KMS-11 (cell line): ENCODE data around the gene PSMC5.
"Not testable (repeated sequence)": the region's sequence is repeated elsewhere in the genome, so short reads cannot be mapped to it uniquely, and the experiment has no call there.

Source experiments
- H2AFZ ChIP-seq: fragments of 200-600 bp; sonication (generic); 2 replicates; pipeline ENCODE4 v1.6.1; 2016; ENCODE audit warnings: antibody characterized with exemption, mixed run types, low read depth
- H3K27ac ChIP-seq: fragments of 200-600 bp; sonication (generic); 2 replicates; pipeline ENCODE4 v1.6.1; 2016; ENCODE audit warnings: mild to moderate bottlenecking, mixed run types
- H3K27me3 ChIP-seq: fragments of 200-600 bp; sonication (generic); 2 replicates; pipeline ENCODE4 v1.6.1; 2017; ENCODE audit warnings: mild to moderate bottlenecking, low read depth, mixed run types, moderate library complexity; ENCODE audit not compliant: insufficient read depth
- H3K36me3 ChIP-seq: fragments of 200-600 bp; sonication (generic); 2 replicates; pipeline ENCODE4 v1.6.1; 2017; ENCODE audit warnings: mild to moderate bottlenecking, mixed run types; ENCODE audit not compliant: insufficient read depth
- H3K4me1 ChIP-seq: fragments of 200-600 bp; sonication (generic); 2 replicates; pipeline ENCODE4 v1.6.1; 2016; ENCODE audit warnings: mild to moderate bottlenecking, low read depth, mixed run types; ENCODE audit not compliant: poor library complexity, severe bottlenecking
- H3K4me2 ChIP-seq: fragments of 200-600 bp; sonication (generic); 2 replicates; pipeline ENCODE4 v1.7.0; 2016; ENCODE audit warnings: mild to moderate bottlenecking, mixed run types
- H3K4me3 ChIP-seq: fragments of 200-600 bp; sonication (generic); IDR thresholded peaks from 2 replicates; pipeline ENCODE4 v1.6.1; 2017; ENCODE audit warnings: low read depth, low read length, mixed read lengths; ENCODE audit not compliant: insufficient read depth
- H3K79me2 ChIP-seq: fragments of 200-600 bp; sonication (generic); 2 replicates; pipeline ENCODE4 v1.6.1; 2016; ENCODE audit warnings: low read depth, mixed run types; ENCODE audit not compliant: insufficient read depth
- H3K9ac ChIP-seq: fragments of 200-600 bp; sonication (generic); 2 replicates; pipeline ENCODE4 v1.6.1; 2016; ENCODE audit warnings: mild to moderate bottlenecking, mixed run types
- H4K20me1 ChIP-seq: fragments of 200-600 bp; sonication (generic); 2 replicates; pipeline ENCODE4 v1.6.1; 2016; ENCODE audit warnings: mild to moderate bottlenecking, mixed run types; ENCODE audit not compliant: insufficient read depth
- CTCF ChIP-seq: fragments of 200-600 bp; sonication (generic); conservative IDR thresholded peaks from 2 replicates; pipeline ENCODE4 v1.6.1; 2017; ENCODE audit warnings: low read depth, mild to moderate bottlenecking, antibody characterized with exemption, low read length, moderate library complexity, mixed read lengths

Gene PSMC5

GRCh38 chr17:63840591-63841349 is 13.5 kb downstream of the PSMC5 start:
- no peaks in the 10 kb centered on the region for H4K20me1 ChIP-seq
- peaks cover 59% of the 10 kb centered on the region for H3K79me2 ChIP-seq
- no peaks in the 10 kb centered on the region for H3K27me3 ChIP-seq
- peak overlapping the region; percentile 60; the same call in 1 of the 2 replicates for H3K27ac ChIP-seq
- peak overlapping the region; percentile 90 for H3K4me2 ChIP-seq
- no peak overlapping the region for H3K4me3 ChIP-seq
- H2AFZ ChIP-seq: no peak overlapping the region
- H3K4me1 ChIP-seq: peaks cover 38% of the 10 kb centered on the region
- no peak for TF ChIP-seq CTCF
- H3K9ac ChIP-seq: peak overlapping the region; percentile 84; the same call in 1 of the 2 replicates
- H3K36me3 ChIP-seq: no peaks in the 10 kb centered on the region; the same call in 1 of the 2 replicates

GRCh38 chr17:63841350-63842172 is 14.3 kb downstream of the PSMC5 start:
- Histone ChIP-seq H4K20me1 (no peaks in the 10 kb centered on the region), H3K4me3 (no peak overlapping the region), H2AFZ (peak overlapping the region; percentile 69), H3K4me2 (peak overlapping the region; percentile 90), H3K4me1 (peaks cover 38% of the 10 kb centered on the region), H3K27me3 (no peaks in the 10 kb centered on the region), H3K36me3 (no peaks in the 10 kb centered on the region; the same call in 1 of the 2 replicates), H3K79me2 (peaks cover 55% of the 10 kb centered on the region), H3K9ac (peak overlapping the region; percentile 84), H3K27ac (peak overlapping the region; percentile 60)
- no peak for TF ChIP-seq CTCF

DNA sequence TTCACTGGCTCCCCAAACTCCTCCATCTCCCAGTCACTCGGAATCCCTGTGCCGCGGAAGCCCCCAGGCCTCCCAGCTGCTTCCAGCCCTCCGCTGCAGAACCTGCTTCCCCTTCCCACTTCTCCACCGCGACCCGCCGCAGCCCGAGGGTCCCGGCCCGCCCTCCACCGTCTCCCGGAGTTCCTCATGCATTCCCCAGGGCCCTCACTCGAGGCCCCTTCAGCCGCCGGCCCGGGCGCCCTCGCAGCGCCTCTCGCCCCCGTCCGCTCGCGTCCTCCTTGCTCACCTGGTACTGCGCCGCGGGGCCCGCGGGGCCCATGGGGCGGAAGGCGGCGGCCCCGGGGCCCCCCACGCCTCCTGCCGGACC is 14.9 kb downstream of the PSMC5 start:
- H3K4me2 ChIP-seq: peak overlapping the region; percentile 90
- H4K20me1 ChIP-seq: no peaks in the 10 kb centered on the region
- peaks cover 38% of the 10 kb centered on the region for H3K4me1 ChIP-seq
- no peak for TF ChIP-seq CTCF
- no peaks in the 10 kb centered on the region for H3K27me3 ChIP-seq
- no peaks in the 10 kb centered on the region; the same call in 1 of the 2 replicates for H3K36me3 ChIP-seq
- H2AFZ ChIP-seq: peak overlapping the region; percentile 69
- no peak overlapping the region for H3K4me3 ChIP-seq
- H3K9ac ChIP-seq: peak overlapping the region; percentile 84
- peak overlapping the region; percentile 60 for H3K27ac ChIP-seq
- peaks cover 49% of the 10 kb centered on the region for H3K79me2 ChIP-seq

DNA sequence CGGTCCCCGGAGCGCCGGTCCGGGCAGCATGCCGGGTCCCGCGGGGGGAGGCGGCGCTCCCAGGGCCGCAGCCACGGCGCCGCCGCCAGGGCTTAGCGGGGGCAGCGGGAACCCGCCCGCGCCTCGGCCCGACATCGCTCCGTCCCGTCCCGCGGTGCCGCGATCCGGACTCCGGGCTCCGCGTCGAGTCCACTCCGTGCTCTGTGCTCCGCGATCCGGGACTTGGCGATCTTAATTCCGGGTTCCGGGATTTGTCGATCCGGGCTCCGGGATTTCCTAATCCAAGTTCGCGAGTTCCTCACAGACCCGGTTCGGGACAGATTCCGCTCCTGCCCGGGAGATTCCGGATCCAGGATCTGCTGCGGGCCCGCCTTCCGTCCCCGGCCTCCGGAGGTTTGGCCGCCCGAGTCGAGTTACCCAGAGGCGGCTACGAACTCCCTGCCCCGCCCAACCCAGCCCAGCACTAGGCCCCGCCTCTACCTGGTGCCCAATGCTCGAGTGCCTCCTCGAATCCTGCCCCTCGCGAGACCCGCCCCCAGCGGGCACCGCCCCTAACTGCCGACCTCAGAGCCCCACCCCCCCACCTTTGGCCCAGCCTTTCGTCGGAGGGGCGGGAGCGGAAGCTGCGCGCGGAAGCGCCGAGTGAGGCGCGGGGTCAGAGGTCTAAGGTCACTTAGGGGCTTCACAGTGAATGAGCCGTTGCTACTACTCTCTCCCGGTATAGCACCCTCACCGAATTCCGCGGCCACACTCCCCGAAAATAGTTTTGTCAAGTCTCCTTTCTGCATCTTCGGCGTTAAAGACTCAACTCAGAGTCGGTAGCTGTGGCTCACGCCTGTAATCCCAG is 15.5 kb downstream of the PSMC5 start, which contains the start of gene SMARCD2:
SMARCD2 (minus strand) TSS at position 146 of the 847 bp plus-strand sequence; CDS start at position 135, 11 bp downstream.
- peaks cover 38% of the 10 kb centered on the region for H3K4me1 ChIP-seq
- H3K27ac ChIP-seq: peak within 1 kb of the TSS; percentile 65
- H3K27me3 ChIP-seq: no peaks in the 10 kb centered on the region
- no peaks in the 10 kb centered on the region for H3K36me3 ChIP-seq
- peak within 1 kb of the TSS; percentile 90 for H3K4me2 ChIP-seq
- TF ChIP-seq CTCF: no peak
- H2AFZ ChIP-seq: peak within 1 kb of the TSS; percentile 97
- no peak within 1 kb of the TSS for H3K4me3 ChIP-seq
- no peaks in the 10 kb centered on the region for H4K20me1 ChIP-seq
- H3K79me2 ChIP-seq: peaks cover 45% of the 10 kb centered on the region
- peak within 1 kb of the TSS; percentile 84 for H3K9ac ChIP-seq

DNA sequence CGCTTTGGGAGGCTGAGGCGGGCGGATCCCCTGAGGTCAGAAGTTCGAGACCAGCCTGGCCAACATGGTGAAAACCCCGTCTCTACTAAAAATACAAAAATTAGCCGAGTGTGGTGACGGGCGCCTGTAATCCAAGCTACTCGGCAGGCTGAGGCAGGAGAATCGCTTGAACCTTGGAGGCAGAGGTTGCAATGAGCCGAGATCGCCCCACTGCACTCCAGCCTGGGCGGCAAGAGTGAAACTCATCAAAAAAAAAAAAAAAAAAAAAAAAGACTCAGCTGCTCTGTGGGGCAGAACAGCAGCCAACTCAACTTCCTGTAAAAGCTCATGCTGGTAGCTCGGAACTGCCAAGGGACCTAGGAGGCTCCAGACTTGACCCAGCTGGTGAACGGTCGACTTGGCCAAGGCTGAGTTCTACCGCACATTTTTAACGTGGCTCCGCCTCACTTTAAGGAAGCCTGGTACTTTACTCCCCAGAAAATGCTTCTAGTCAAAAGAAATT is 16.2 kb downstream of the PSMC5 start:
- peak overlapping the region; percentile 37 for H3K4me2 ChIP-seq
- peak overlapping the region; percentile 65 for H3K27ac ChIP-seq
- not testable (repeated sequence) for H3K36me3 ChIP-seq, H4K20me1 ChIP-seq, H3K27me3 ChIP-seq, H3K4me3 ChIP-seq
- peak overlapping the region; percentile 97 for H2AFZ ChIP-seq
- H3K9ac ChIP-seq: peak overlapping the region; percentile 48; the same call in 1 of the 2 replicates
- peaks cover 42% of the 10 kb centered on the region for H3K4me1 ChIP-seq
- peaks cover 38% of the 10 kb centered on the region for H3K79me2 ChIP-seq
